GM21786 (cell line): ENCODE measurements around the gene AP2A2.
"Not testable (repeated sequence)": the region's sequence is repeated elsewhere in the genome, so short reads cannot be mapped to it uniquely, and the experiment has no call there.

Experiments used
- ATAC-seq: cut with Tn5 transposase; IDR thresholded peaks from one replicate; pipeline ENCODE4 v1.9.1; 2021; ENCODE audit not compliant: unreplicated experiment

The AP2A2 gene

GRCh38 chr11:972523-973211 is 47.0 kb downstream of the AP2A2 start:
- no peak for ATAC-seq

- no peak for ATAC-seq
Measured at GRCh38 chr11:973237-973636, 47.6 kb downstream of the AP2A2 start.

- not testable (repeated sequence) for ATAC-seq
Measured at GRCh38 chr11:975376-975775, 49.7 kb downstream of the AP2A2 start.

GRCh38 chr11:975827-976226 is 50.2 kb downstream of the AP2A2 start:
- ATAC-seq: no peak

- ATAC-seq: no peak
Measured at GRCh38 chr11:976431-977160, 50.9 kb downstream of the AP2A2 start.

GRCh38 chr11:977830-978720 is 52.4 kb downstream of the AP2A2 start:
- ATAC-seq: no peak

GRCh38 chr11:978781-979180 is 53.1 kb downstream of the AP2A2 start:
- no peak for ATAC-seq

GRCh38 chr11:980438-981357 is 55.0 kb downstream of the AP2A2 start:
- ATAC-seq: no peak

GRCh38 chr11:981764-982163 is 56.1 kb downstream of the AP2A2 start:
- no peak for ATAC-seq

GRCh38 chr11:984546-984945 is 58.9 kb downstream of the AP2A2 start:
- ATAC-seq: no peak

GRCh38 chr11:985406-985805 is 59.7 kb downstream of the AP2A2 start:
- no peak for ATAC-seq

- ATAC-seq: no peak
Measured at GRCh38 chr11:985848-986247, 60.2 kb downstream of the AP2A2 start.

- no peak for ATAC-seq
Measured at GRCh38 chr11:986270-986951, 60.7 kb downstream of the AP2A2 start.

- ATAC-seq: no peak
Measured at GRCh38 chr11:986952-987305, 61.3 kb downstream of the AP2A2 start.

- ATAC-seq: no peak
Measured at GRCh38 chr11:987671-988070, 62.0 kb downstream of the AP2A2 start.

GRCh38 chr11:990101-990500 is 64.4 kb downstream of the AP2A2 start:
- ATAC-seq: no peak

- no peak for ATAC-seq
Measured at GRCh38 chr11:991034-991433, 65.4 kb downstream of the AP2A2 start.

- no peak for ATAC-seq
Measured at GRCh38 chr11:991711-992307, 66.1 kb downstream of the AP2A2 start.

- ATAC-seq: no peak
Measured at GRCh38 chr11:992577-992976, 66.9 kb downstream of the AP2A2 start.
